PC-9 (cell line): ENCODE results near the gene ERC1. TPM values are rescaled to one million over a fixed set of nuclear protein-coding genes. Genes with fewer than 3 reads are reported as not detected.

ENCODE experiments used
- BruUV-seq: library from RNA; stranded (reverse); fragments of 400-500 nt; replicated peaks from 2 replicates; lab custom pipeline; 2021; lab: Mats Ljungman, UMichigan
- CTCF ChIA-PET: fragments of 300-600 bp; sonication (Branson Sonifier 250); formaldehyde crosslinking; loops from one replicate; lab custom pipeline; 2022; ENCODE audit warnings: antibody characterized with exemption; lab: Charles Lee
- POLR2A ChIA-PET: fragments of 300-600 bp; sonication (Branson Sonifier 250); formaldehyde crosslinking; loops from one replicate; lab custom pipeline; 2022; ENCODE audit warnings: antibody characterized with exemption; ENCODE audit not compliant: unreplicated experiment; lab: Charles Lee
- DNase-seq, 2 experiments: peaks; one replicate each; pipeline versions ENCODE4 v3.0.0 to v3.0.0-alpha.2; 2015 to 2022; ENCODE audit warnings: mixed read lengths in 1 of 2
- H2AFZ ChIP-seq: fragments of 200-600 bp; sonication (generic); 2 replicates; pipeline ENCODE4 v1.8.1; 2017; ENCODE audit warnings: antibody characterized with exemption
- H3F3A ChIP-seq: fragments of 200-600 bp; sonication (generic); 2 replicates; pipeline ENCODE4 v1.8.1; 2017; ENCODE audit warnings: antibody characterized with exemption, mild to moderate bottlenecking, low read depth; ENCODE audit not compliant: insufficient read depth
- H3K27ac ChIP-seq: fragments of 200-600 bp; sonication (generic); 2 replicates; pipeline ENCODE4 v1.6.1; 2016; ENCODE audit warnings: mixed run types
- H3K27me3 ChIP-seq: fragments of 200-600 bp; sonication (generic); 2 replicates; pipeline ENCODE4 v1.6.1; 2016; ENCODE audit warnings: low read depth, mixed run types; ENCODE audit not compliant: insufficient read depth
- H3K36me3 ChIP-seq: fragments of 200-600 bp; sonication (generic); 2 replicates; pipeline ENCODE4 v1.6.1; 2016; ENCODE audit warnings: low read depth, mixed run types
- H3K4me1 ChIP-seq: fragments of 200-600 bp; sonication (generic); replicated peaks from 2 replicates; pipeline ENCODE4 v1.6.1; 2016; ENCODE audit warnings: mixed run types; ENCODE audit not compliant: insufficient read depth
- H3K4me2 ChIP-seq: fragments of 200-600 bp; sonication (generic); 2 replicates; pipeline ENCODE4 v1.6.1; 2017; ENCODE audit warnings: mixed run types
- H3K4me3 ChIP-seq: fragments of 200-600 bp; sonication (generic); 2 replicates; pipeline ENCODE4 v1.6.1; 2016; ENCODE audit warnings: mixed run types
- H3K79me2 ChIP-seq: fragments of 200-600 bp; sonication (generic); 2 replicates; pipeline ENCODE4 v1.6.1; 2017; ENCODE audit warnings: low read depth, mixed run types
- H3K9me2 ChIP-seq: fragments of 200-600 bp; sonication (generic); 2 replicates; pipeline ENCODE4 v1.8.1; 2017; ENCODE audit warnings: mild to moderate bottlenecking; ENCODE audit not compliant: insufficient read depth
- H3K9me3 ChIP-seq: fragments of 200-600 bp; sonication (generic); 2 replicates; pipeline ENCODE4 v1.8.1; 2016; ENCODE audit warnings: low read depth; ENCODE audit not compliant: insufficient read depth
- H4K20me1 ChIP-seq: fragments of 200-600 bp; sonication (generic); 2 replicates; pipeline ENCODE4 v1.8.1; 2017; ENCODE audit not compliant: insufficient read depth
- CTCF ChIP-seq: fragments of 200-600 bp; sonication (generic); conservative IDR thresholded peaks from 2 replicates; pipeline ENCODE4 v1.6.1; 2017; ENCODE audit warnings: mixed run types, antibody characterized with exemption, mild to moderate bottlenecking, moderate library complexity
- EZH2 ChIP-seq: fragments of 200-600 bp; sonication (generic); IDR thresholded peaks from 2 replicates; pipeline ENCODE4 v1.8.0; 2017; ENCODE audit warnings: antibody characterized with exemption, low read depth
- intact Hi-C: fragments of 100-400 bp; cut with micrococcal nuclease; formaldehyde crosslinking; loops from one replicate; pipeline ENCODE4 v1.10.0; 2022; ENCODE audit not compliant: unreplicated experiment
- total RNA-seq: library from RNA; stranded (reverse); gene quantifications from 2 replicates; pipeline ENCODE4 v1.2.3, GENCODE V29; 2021

ERC1 gene
- total RNA-seq, 1 experiment from 2014 or later, result 52.0 TPM

DNA sequence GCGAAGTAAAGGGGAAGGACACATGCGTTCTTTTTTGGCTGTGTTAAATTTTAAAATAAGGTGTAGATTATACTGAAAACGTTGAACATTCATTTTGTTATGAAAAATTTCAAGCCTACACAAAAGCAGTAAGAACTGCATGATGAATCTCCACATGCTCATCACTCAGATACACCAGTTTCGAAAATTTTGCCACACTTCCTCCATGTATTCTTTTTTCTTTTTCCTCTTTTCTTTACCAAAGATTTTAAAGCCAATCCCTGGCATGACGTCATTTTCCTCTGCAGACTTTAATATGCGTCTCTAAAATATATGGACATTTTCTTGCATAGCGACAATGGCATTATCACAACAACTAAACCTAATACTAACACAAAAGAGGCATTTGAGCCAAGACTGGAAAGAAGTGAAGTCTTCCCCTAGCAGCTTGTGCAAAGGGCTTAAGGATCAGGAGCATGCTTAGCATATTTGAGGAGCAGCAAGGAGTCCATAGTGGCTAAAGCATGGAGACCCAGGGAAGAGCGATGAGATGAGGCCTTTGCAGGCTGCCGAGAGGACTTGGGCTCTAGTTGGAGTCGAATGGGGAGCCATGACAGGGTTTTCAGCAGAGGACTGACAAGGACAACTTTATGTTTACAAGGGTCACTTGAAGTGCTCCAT, 111.9 kb downstream of the ERC1 start:
- TF ChIP-seq EZH2 (no peak), CTCF (no peak)
- no TSS peak for BruUV-seq
- Histone ChIP-seq H3K9me2 (no peaks in the 10 kb centered on the region), H3K4me2 (no peak overlapping the region), H2AFZ (no peak overlapping the region), H3K4me1 (no peaks in the 10 kb centered on the region), H3K27ac (no peak overlapping the region), H3F3A (no peaks in the 10 kb centered on the region), H3K4me3 (no peak overlapping the region), H3K9me3 (no peaks in the 10 kb centered on the region), H3K36me3 (no peaks in the 10 kb centered on the region), H4K20me1 (no peaks in the 10 kb centered on the region; the same call in 1 of the 2 replicates), H3K79me2 (peaks cover 17% of the 10 kb centered on the region), H3K27me3 (no peaks in the 10 kb centered on the region)
- ChIA-PET POLR2A (no interaction called here), CTCF (interaction anchor here (0.7 kb wide), 1 partner anchor 114 kb away, joined by 3 read pairs; no protein-coding TSS in a partner anchor)
- DNase-seq, result no peak
- intact Hi-C loops, result no loop called here

GRCh38 chr12:1103632-1104031, 112.6 kb downstream of the ERC1 start:
- Histone ChIP-seq H3F3A (no peaks in the 10 kb centered on the region), H3K9me3 (no peaks in the 10 kb centered on the region), H4K20me1 (no peaks in the 10 kb centered on the region; the same call in 1 of the 2 replicates), H3K4me1 (no peaks in the 10 kb centered on the region), H2AFZ (no peak overlapping the region), H3K4me2 (no peak overlapping the region), H3K27me3 (no peaks in the 10 kb centered on the region), H3K9me2 (no peaks in the 10 kb centered on the region), H3K36me3 (no peaks in the 10 kb centered on the region), H3K27ac (no peak overlapping the region), H3K79me2 (peaks cover 10% of the 10 kb centered on the region; the same call in 1 of the 2 replicates), H3K4me3 (no peak overlapping the region)
- intact Hi-C loops, result no loop called here
- BruUV-seq, result no TSS peak
- ChIA-PET POLR2A (interaction anchor here (0.7 kb wide), 1 partner anchor 49 kb away, joined by 12 read pairs; no protein-coding TSS in a partner anchor), CTCF (no interaction called here)
- no peak for DNase-seq
- no peak for TF ChIP-seq EZH2
- no peak for TF ChIP-seq CTCF

DNA sequence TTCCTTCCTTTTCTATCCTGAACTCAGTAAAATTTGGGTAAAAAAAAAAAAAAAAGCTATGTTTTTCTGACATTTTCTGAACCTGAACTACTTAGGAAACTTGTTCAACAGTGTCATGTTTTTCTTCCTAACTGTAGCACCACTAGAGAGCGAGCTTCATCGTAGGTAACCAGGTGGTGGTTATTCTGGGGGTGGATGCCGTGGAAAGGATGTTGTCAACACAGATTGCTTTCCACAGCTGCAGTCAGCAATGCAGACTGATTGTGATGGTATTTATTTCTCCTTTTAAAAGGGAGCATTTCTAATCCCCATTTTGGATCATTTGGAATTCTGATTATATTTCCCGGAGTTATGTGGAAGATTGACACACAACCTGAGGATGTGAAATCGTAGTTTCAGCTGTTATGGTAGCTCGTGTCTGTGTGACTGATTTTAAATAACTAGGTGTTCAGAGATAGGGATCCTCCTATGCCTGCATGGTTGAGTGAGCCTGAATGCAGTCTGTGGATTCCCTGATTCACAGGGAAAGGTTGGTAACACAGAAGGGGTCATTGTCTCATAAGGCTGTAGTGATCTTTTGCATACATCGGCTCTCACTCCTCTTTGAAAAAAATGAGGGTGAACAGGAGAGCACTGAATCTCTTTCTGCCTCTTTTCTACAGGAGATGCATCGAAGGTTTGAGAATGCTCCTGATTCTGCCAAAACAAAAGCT, 113.2 kb downstream of the ERC1 start:
- no peaks in the 10 kb centered on the region for H3K9me2 ChIP-seq
- POLR2A ChIA-PET, result interaction anchor here (0.5 to 0.7 kb wide), 3 partner anchors 13 to 782 kb away, joined by 7 to 12 read pairs (median 8); no protein-coding TSS in a partner anchor
- CTCF ChIA-PET, result no interaction called here
- H3K4me3 ChIP-seq, result no peak overlapping the region
- H3K4me1 ChIP-seq, result no peaks in the 10 kb centered on the region
- no peaks in the 10 kb centered on the region for H3K9me3 ChIP-seq
- no peaks in the 10 kb centered on the region for H3K36me3 ChIP-seq
- no TSS peak for BruUV-seq
- no peaks in the 10 kb centered on the region for H3K27me3 ChIP-seq
- no peak overlapping the region for H3K4me2 ChIP-seq
- H4K20me1 ChIP-seq, result no peaks in the 10 kb centered on the region; the same call in 1 of the 2 replicates
- no peak overlapping the region for H3K27ac ChIP-seq
- H3F3A ChIP-seq, result no peaks in the 10 kb centered on the region
- H2AFZ ChIP-seq, result no peak overlapping the region
- H3K79me2 ChIP-seq, result peaks cover 7% of the 10 kb centered on the region; the same call in 1 of the 2 replicates
- intact Hi-C loops, result no loop called here
- TF ChIP-seq CTCF, result no peak
- no peak for TF ChIP-seq EZH2
- DNase-seq, result no peak
